Measurements from ENCODE around the gene LETM1.
A peak's percentile ranks its signal among the peaks of the same experiment; 100 is the strongest.

The LETM1 gene

DNA sequence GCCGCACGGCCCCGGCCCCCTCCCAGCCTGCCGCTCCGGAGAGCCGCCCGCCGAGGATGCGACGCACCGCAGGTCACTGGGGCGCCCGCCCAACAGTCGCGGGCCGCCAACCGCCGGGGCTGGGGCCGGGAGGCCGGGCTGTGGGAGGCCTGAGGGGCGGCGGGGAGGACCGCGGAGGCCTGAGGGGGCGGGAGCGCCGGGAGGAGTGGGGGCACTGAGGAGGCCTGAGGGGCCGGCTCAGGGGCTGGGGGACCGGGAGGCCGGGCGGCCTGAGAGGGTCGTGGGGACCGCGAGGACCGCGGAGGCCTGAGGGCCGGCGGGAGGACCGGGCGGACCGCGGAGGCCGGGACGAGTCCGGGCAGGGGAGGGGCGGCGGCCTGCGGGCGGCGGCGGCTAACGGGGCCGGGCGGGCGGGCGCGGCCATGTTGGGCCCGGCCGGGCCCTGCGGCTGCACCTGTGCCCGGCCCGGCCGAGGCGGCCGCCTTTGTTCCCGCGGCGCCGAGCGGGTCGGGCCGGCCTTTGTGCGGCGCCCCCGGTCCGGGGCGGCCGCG is 15.6 kb upstream of the LETM1 start:
- DNase-seq: no peak

DNA sequence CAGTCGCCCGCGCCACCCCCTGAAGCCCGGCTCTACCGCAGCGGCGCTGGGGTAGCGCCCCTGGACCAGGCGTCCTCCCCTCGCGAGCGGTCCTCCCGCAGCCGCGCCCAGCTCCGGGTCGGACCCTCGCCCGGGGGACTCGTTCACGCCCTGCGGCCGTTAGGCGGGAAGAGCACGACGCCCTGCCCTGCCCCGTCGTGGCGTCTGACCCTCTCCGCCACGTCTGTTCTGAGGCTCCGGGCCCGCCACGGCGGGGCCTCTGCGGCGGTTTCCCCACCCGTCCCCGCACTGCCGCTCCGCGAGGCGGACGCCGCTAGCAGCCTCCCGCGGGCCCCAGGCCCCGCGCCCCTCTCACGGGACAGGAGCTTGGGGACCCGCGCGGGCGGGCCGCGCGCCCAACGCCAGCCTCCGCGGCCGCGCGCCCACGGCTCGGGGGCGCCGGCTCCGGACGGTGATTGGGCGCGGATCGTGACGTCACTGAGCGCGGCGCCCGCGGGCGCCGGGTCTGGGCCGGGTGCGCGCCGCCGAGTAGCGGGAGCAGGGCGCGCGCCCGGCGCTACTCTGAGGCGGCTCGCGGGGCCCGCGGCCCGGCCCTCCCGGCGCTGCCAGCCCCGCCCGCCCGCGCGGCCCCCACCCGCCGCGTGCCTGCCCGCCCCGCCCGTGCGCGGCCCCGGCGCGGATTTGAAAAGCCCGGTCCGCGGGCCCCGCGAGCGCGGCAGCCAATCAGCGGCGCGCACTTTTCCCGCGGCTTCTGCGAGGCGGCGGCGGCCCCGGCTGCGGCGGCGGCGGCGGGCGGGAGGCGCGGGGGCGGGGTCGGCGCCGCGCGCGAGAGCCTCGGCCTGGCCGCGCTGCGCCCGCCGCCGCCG is 14.9 kb upstream of the LETM1 start, which contains the start of gene NSD2:
Gene NSD2, plus strand, starts transcription at position 816 of the 866 bp plus-strand sequence. CDS start 29,262 bp downstream, outside the sequence.
- peak; percentile 81 to 93 for DNase-seq

DNA sequence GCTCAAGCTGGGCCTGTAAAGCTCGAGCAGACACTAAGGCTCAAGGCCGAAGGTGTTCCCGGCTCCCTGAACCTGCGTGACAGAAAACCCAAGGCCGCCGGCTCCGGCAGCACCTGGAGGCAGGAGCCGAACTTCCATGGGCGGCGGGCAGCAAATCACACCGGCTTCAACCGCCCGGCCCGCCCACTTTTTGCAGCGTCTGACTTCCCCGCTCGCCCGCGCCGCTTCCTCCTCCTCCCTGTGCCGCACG is 14.3 kb upstream of the LETM1 start:
- peak; percentile 52 to 70 for DNase-seq

DNA sequence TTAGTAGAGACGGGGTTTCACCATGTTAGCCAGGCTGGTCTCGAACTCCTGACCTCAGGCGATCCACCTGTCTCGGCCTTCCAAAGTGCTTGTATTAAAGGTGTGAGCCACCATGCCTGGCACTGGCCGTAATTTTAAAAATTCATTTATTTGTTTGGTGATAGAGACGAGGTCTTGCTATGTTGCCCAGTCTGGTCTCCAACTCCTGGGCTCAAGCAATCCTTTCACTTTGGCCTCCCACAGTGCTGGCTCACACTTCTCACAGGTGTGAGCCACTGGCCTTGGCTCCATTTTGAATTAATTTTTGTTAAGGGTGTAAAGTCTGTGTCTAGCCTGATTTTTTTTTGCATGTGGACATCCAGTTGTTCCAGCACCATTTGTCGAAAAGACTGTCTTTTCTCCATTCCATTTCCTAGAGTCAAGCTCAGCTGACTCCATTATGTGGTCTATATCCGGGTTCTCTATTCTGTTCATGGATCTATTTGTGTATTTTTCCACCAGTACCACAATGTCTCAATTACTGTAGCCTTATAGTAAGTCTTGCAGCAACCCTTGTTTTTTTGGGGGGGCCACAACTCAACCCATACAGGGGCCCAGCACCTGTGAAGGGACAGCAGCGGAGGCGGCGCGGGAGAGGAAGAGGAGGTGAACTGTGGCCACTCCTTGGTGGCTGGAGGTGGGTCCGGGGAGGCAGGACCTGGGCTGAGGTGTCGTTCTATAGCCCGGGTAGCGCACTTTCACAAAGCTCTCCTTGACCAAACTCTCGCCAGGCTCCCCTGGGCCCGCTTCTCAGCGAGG is 13.8 kb upstream of the LETM1 start:
- no peak for DNase-seq

DNA sequence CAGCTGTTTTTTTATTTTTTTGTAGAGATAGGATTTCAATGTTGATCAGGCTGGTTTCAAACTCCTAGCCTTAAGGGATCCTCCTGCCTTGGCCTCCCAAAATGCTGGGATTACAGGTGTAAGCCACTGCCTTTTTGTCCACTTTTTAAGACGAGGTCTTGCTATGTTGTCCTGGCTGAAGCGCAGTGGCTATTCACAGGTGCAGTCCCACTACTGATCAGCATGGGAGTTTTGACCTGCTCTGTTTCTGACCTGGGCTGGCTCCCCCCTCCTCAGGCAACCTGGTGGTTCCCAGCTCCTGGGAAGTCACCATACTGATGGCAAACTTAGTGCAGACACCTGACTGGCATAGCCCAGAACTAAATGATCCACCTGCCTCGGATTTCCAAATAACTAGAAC is 13.0 kb upstream of the LETM1 start:
- no peak for DNase-seq

DNA sequence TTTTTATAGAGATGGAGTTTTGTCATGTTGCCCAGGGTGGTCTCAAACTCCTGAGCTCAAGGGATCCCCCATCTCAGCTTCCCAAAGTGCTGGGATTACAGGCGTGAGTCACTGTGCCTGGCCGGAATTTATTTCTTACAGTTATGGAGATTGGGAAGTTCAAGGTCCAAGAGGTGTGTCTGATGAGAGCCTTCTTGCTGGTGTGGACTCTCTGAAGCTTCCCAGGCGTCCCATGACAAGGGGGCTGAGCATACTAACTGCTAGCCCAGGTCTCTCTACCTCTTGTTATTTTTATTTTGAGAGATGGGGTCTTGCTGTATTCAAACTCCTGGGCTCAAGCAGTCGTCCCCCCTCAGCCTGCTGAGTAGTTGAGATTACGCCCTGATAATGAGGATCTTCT is 12.3 kb upstream of the LETM1 start:
- no peak for DNase-seq

DNA sequence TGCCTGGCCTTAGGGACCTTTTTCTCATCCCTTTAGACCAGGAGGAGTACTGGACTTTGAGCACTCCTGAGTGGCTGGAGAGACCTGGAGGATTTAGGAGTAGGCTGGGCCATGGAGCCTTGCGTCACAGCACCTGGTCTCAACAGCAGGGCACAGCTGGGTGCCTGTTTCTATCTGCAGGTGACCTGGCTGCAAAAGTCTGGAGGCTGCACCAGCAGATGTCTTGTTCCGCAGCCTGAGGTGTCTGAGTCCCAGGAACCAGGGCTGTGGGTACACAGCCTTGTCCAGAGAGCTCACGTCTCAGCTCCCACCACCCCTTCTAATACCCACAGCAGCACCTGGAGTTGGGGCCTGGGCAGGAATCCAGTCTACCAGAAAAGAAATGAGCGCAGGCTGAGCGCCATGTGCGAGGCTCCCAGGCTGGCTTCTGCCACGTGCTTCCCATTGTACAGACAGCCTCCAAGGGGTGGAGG is 10.3 kb upstream of the LETM1 start:
- DNase-seq: no peak

DNA sequence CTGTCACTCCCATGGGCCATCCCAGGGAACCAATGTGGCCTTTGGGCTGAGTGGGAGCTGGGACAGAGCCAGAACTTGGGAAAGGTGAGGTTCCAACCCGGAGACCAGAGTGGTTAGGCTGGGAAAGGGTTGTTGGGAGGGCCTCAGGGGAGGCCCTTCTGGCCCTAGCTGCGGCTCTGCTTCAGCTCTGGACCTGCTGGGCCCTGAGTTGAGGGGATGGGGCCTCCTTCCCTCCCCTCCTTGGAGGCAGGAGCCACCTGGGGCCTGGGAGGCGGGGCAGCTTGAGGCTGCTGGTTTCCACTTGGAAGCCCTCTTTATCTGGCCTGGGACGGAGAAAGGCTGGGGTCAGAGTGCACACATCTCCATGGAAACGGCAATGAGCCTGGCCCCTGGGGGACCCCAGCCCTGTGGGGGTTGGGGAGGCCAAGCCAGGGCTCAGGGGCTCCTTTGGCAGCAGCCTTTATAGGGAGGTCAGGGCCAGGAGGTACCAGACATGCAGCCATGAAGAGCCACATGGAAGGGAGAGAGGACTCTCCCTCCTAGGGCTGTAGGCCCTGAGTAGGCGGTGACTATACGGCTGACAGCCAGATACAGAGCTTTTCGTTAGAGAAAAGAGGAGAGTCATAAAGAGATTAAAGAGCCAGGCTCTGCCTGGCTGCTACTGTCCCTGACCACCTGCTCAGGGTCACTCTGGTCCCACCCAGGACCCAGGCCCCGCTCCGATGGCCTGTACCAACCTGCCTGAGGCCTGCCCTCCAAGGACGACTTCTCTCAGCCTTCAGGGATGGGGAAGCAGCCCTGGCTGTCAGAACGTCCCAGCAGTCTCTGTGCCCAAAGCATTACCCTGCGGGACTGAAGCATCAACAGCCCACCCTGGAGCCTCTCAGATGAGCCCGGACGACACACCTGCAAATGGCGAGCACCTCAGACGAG is 8.4 kb upstream of the LETM1 start:
- no peak for DNase-seq

DNA sequence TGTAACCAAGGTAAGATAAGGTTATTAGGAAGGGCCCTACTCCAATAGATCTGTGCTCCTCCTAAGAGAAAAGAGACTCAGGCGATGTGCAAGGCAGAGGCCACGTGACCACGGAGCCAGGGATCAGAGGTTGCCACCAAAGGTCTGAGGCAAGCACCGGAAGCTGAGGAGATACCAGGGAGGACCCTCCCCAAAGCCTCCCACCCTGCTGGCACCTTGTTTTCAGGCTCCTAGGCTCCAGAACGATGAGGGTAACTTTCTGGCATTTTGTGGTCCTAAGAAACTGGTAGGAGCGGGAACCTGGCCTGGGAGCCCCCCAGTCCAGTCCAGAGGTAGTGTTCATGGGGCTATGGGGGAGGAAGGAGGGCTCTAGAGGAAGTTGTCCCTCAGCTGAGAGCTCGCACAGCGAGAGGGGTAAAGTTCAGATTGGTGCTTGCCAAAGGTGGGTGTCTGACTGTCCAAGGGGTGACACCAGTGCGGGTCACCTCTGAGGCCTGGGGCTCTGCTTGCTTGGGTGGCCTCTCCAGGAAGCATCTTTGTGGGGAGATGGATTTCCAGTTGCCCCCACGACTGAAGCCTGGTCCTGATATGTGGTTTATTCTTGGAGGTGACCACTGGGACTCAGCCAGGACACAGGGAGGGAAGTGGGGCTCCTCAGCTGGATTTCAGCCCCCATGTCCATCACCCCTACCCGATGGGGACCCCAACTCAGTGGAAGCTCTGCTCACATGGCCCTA is 7.5 kb upstream of the LETM1 start:
- DNase-seq: no peak

DNA sequence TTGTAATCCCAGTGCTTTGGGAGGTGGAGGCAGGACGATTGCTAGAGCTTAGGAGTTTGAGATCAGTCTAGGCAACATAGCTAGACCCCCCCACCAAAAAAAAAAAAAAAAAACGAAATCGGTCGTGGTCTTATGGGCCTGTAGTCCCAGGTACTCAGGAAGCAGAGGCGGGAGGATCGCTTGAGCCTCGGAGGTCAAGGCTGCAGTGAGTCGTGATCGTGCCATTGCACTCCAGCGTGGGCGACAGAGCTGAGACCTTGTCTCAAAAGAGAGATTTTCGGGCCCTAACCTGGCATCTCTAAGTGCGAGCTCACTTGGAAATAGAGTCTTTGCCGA is 7.0 kb upstream of the LETM1 start:
- DNase-seq: no peak

DNA sequence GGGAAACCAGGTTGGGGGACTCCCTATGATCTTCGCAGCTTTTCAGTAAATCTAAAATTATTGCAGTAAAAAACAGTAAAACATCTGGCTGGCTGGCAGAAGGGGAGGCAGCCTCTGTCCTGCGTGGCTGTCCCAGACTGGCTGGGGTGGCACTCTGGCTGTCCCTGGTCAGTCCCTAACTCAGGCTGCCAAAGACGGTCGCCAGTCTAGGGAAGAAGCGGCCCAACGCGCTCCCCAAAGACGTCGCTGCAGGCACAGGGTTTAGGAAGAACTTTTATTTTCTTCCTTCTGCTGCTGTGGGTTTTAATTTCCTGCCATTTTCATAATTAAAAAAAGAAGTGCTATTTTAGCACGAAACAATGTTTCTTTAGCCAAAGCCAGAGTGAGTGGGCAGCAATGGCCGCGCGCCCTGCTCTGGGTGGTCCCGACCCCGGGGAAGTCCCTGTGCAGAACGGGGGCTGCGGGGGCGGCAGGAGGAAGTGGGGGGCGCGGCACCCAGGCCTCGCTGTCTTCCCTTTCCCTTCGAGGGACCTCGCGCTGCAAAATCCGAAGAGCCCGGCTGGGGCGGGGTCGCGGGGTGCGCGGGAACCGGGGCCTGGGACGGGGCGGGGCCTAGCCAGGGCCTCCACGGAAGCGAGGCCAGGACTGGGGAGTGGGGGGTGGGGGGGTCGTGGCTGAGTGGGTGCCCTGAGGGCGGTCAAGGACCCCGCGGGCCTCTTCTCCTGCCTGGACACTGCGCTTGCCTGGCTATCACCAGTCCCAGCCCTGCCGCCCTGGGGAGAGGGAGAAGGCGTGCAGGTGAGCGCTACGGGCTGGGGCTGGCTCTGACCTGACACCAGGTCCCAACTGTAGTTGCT is 6.3 kb upstream of the LETM1 start:
- DNase-seq: no peak

DNA sequence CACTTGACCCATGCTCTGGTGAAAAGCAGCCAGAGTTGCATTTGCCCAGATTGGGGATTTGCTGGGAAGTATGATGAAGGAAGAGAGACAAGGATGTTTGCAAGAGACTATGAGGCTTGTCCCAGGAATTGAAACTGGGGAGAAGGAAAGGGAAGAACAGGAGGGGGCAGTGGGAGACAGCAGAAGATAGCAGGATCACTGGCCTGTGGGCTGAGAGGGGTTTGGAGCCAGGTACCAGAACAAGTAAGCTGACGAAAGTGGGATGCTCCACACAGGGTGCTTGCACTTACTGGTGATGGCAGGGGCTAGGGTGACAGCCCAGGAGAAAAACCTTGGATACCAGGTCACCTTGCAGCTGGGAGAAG is 3.4 kb upstream of the LETM1 start:
- DNase-seq: no peak

DNA sequence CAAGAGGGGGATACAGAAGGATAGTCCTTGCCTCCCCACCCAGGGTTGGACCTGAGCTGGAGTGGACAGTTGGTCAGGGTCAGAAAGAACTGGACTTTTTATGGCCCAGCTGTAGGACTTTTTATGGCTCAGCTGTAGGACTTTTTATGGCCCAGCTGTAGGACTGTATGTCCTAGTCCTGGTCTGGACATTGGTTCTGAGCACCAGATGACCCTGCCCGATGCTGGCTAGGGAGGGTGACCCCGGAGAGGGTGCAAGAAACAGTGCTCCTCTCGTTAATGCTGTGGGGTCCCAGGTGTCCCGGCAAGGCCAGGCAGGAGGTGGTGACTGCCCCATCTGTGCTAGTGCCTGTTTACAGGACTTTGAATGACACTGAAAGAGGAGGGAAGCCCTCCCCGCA is 2.0 kb upstream of the LETM1 start:
- no peak for DNase-seq

DNA sequence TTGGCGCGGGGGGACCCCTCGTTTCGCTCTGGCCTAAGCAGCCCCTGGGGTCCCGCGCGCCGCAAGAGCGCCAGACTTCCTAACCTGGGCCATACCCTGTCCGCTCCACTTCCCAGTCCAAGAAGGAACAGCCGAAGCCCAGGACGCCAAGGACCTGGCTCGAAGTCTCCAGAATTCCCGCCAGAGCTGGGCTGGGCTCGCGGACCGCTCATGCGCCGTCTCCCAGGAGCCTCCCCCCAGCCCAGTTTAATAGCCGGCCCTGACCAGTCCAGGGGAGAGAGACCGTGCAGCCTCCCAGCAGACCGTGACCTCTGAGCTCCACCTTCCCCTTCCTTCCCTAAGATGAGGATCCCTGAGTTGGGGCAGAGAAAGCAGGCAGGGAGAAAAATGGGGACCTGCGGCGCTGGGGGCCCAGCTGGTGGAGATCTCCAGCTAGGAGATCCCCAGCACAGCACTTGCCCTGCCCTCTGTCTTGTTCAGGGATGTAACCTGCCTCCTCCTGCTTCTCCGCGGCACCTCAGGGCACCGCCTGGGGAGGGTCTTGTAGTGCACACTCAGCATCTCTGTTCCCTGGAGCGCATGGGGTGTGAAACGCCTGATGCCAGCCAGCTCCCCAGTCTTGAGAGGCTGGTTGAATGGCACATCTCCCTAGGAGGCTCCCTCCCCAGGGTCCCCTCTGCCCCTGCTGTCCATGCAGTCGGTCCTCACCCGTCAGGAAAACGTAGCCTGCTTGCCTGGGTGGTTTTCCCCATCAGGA is 1.2 kb upstream of the LETM1 start:
- no peak for DNase-seq

DNA sequence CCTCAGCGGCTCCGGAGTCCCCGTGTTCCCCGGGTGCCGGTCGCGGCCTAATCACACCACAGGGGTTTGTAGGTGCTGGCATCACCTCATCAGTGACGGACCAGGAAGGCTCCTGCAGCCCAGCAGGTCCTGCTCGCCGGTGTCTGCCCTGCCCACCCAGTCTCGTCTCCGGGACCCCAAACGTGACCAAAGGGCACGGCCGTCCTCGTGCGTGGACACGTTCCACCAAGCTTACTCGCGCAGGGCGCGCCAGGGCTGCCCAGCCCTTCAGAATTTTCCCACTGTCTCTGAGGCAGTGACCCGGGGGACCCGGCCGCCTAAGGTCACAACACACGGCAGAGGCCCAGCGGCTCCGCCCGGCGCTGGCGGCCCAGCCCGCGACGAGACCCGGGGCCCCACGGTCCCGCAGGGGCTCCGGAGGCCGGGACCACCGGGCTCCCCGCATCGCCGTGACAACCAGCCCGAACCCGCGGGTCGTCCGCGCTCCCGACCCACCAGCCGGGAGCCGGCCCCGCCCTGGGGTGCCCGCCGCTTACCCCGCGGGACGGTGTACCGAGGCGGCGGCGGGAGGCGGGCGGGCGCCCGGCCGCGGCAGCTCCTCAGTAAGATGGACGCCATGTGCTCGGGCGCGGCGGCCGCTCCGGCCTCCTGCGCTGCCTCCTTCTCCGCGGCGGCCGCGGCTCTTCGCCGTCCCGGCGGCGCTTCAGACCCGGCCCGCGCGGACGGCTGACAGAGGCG is 454 bp downstream of the LETM1 start:
- DNase-seq: no peak

DNA sequence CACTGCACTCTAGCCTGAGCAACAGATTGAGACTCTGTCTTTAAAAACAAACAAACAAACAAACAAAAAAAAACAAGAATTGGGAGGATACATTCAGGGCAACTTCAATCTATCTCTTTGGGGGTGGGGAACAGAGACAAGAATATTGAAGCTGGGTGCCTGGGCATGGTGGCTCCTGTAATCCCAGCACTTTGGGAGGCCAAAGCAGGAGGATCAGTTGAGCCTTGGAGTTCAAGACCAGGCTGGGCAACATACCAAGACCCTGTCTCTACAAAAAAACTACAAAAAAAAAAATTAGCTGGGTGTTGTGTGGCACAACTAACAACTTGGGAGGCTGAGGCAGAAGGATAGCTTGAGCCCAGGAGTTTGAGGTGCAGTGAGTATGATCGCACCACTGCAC is 1.2 kb downstream of the LETM1 start:
- no peak for DNase-seq

DNA sequence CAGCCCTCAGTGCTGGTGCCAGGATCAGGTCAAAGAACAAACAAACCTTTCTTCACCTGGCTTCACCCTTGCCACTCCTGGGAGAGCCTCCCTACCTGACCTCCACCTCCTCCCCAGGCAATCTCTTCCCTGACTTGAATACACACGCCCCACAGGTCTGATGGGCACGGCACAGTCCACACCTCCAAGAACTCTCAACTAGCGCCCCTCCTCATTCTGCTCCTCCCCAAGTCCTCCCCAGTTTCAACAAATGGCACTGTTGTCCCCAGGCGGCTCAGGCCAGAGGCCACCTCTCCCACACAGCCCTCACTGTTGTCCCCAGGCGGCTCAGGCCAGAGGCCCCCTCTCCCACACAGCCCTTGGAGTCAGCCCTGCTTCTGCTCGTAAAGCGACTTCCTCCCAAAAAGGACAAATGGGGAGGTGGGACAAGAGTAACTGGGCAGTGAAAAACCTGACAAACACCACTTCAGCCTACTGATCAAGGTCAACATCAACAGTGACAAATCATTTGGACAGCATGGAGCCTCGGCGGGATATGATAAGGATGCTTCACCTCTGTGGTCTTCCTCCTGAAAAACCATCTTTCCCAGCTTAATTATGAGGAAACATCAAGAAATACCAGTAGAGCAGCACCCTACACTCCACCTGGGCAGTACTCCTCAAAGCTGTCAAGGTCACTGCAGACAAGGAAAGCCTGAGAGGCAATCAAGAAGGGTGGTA is 2.9 kb downstream of the LETM1 start:
- no peak for DNase-seq

DNA sequence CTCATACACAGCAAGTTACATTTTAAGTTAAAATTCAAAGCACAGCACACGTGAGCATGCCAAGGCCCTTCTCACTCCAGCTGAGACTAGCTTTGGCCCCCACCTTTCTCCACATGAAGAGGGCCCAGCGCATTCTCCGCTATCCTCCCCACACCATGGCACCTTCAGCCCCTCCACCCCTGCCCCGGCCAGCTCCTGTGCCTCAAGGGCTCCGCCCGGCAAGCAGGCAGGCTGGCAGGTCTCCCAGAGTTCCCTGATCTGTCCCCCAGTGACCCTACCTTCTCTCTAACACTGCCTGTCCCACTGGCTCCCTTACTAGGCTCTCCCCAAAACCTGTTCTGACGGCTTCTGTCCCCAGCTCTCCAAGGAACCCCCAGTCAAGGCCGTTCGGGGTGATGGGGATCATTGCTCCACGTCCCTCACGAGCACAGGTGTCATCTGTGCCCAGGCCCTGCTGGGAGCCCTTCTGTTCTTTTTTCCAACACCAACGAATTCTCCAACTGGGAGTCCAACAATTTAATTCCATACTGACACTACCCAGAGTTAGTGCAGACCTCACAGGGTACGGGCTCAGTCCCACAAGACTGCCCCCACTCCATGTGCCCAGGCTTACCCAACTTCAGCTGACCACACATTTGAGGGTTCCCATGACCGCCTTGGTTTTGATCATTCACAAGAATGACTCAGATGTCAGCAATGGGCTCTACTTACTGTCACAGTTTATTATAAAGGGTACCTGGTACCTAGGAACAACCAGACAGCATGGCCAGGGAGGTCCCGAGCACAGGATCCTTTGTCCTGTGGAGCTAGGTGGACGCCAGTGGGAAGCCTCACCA is 4.2 kb downstream of the LETM1 start:
- DNase-seq: peak in 1 of 2 donors; percentile 40
